Fibroblast of gingiva (primary cell): ENCODE results near the gene RHBDD2.

ENCODE experiments used
- DNase-seq: peaks from one replicate; pipeline ENCODE4 v3.0.0-alpha.2; 2011; ENCODE audit warnings: low read depth

RHBDD2 gene

GRCh38 chr7:75920431-75921161, 41.8 kb downstream of the RHBDD2 start:
- DNase-seq = peak; percentile 75

GRCh38 chr7:75921479-75921878, 42.6 kb downstream of the RHBDD2 start:
- no peak for DNase-seq

- DNase-seq = no peak
Measured at GRCh38 chr7:75922966-75923603, 44.3 kb downstream of the RHBDD2 start.

- DNase-seq = no peak
Measured at GRCh38 chr7:75924256-75924655, 45.4 kb downstream of the RHBDD2 start.

- no peak for DNase-seq
Measured at GRCh38 chr7:75924889-75925288, 46.1 kb downstream of the RHBDD2 start.

- no peak for DNase-seq
Measured at GRCh38 chr7:75925717-75926435, 47.0 kb downstream of the RHBDD2 start.

- no peak for DNase-seq
Measured at GRCh38 chr7:75928568-75928914, 49.7 kb downstream of the RHBDD2 start.

- DNase-seq = no peak
Measured at GRCh38 chr7:75931680-75932079, 52.8 kb downstream of the RHBDD2 start.

GRCh38 chr7:75937958-75938786, 59.3 kb downstream of the RHBDD2 start:
- peak; percentile 99 for DNase-seq
